GM12874 (cell line): ENCODE results near the gene CSRP3.

Experiments used
- TF ChIP-seq, protein P1 (sequence below): IDR thresholded peaks from 2 replicates; pipeline ENCODE4 v1.5.1; 2011; ENCODE audit warnings: low read depth, mild to moderate bottlenecking, control low read depth, low read length, moderate library complexity; ENCODE audit not compliant: insufficient read depth

Gene CSRP3

DNA sequence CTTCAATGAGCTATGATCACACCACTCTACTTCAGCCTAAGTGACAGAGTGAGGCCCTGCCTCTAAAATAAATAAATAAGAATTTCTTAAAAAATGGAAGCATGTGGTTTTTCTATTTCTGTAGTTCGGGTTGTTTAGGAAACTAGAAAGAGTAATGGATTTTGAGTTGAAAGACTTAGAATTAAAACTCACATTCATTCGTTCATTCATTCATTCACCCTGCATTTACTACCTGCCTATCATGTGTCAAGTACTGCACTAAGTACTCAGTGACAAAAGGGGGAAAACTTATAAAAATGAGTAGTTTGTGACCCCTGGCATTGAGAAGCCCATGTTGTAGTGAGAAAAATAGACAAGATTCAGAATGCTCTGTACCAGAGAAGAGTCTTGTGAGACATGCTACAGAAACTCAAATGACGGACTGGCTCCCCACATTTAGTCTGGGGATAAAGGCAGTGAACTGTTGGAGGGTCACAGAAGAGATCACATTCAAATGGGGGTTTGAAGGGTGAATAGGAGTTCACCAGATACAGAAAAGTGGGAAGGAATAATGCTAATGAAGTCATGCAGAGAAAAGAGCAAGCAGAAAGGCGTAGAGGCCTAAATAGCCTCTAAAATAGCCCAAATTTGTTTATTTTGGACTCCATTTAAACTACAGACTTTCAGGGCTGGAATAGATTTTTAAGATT, 7.0 kb downstream of the CSRP3 start:
- TF ChIP-seq, protein P1, sequence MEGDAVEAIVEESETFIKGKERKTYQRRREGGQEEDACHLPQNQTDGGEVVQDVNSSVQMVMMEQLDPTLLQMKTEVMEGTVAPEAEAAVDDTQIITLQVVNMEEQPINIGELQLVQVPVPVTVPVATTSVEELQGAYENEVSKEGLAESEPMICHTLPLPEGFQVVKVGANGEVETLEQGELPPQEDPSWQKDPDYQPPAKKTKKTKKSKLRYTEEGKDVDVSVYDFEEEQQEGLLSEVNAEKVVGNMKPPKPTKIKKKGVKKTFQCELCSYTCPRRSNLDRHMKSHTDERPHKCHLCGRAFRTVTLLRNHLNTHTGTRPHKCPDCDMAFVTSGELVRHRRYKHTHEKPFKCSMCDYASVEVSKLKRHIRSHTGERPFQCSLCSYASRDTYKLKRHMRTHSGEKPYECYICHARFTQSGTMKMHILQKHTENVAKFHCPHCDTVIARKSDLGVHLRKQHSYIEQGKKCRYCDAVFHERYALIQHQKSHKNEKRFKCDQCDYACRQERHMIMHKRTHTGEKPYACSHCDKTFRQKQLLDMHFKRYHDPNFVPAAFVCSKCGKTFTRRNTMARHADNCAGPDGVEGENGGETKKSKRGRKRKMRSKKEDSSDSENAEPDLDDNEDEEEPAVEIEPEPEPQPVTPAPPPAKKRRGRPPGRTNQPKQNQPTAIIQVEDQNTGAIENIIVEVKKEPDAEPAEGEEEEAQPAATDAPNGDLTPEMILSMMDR, result no peak

DNA sequence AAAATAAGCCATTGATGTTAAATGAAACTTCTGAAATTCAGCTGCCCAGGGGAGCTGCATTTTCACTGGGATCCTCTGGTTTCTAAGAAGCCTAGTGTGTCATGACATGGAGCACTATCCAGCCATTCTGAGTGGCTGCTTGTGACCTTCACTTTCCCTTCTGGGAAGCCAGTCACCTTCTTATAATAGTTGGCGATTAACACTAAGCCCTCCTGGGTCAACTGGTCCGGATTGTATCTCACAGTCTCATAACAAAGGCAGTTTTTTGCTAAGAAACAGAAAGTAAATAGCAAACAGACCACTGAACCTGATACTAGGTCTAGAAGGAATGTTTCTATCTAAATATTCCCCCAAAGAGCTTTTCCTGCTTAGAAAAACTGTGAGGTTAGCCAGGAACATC, 7.9 kb downstream of the CSRP3 start:
- TF ChIP-seq, protein P1, result no peak

DNA sequence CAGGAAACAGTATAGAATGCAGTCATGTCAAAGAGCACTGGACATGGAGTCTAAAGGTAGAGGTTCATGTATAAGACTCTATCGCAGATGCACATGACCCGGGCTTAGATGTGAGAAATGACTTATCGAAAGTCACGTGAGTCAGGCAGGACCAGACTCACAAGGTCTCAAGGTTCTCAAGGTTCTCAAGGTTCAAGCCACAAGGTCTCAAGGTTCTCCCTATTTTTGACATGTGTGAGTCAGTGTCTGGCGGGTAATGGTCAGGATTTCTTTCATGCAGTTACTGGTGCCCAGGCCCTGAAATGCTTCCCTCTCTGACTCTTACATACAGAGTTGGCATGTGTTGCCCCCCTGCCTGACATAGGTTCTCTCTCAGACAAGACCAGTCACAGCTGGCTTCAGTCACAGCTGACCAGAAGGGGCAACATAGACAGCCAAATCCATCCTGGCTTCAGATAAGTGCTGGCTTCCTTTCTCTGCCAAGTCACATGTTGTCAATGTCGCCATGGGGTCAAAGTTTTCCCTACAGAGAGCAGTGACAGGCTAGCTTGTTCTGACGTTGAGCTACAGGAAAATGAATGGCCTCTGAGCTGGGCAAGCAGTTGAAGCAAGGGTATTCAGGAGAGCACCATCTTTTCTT, 10.1 kb downstream of the CSRP3 start:
- TF ChIP-seq, protein P1, result no peak

DNA sequence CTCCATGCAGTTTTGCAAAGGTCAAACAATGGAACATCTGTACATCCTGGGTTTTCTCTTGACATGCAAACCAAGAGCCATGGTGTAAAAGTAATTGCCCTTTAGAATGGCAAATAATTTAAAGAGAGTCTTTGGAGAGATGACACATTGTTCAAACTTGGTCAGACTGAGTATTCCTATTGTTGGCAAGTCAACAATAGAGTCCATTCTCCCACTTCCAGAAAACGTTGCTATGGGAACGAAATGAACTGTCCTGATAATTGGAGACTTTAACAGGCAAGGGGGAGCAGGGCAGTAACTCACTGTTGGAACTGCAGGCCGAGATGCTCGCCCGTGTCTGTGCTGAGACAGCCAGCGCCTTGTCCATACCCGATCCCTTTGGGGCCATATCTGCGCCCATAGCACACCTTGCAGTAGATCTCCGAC, 13.9 kb downstream of the CSRP3 start:
- TF ChIP-seq, protein P1, result no peak

DNA sequence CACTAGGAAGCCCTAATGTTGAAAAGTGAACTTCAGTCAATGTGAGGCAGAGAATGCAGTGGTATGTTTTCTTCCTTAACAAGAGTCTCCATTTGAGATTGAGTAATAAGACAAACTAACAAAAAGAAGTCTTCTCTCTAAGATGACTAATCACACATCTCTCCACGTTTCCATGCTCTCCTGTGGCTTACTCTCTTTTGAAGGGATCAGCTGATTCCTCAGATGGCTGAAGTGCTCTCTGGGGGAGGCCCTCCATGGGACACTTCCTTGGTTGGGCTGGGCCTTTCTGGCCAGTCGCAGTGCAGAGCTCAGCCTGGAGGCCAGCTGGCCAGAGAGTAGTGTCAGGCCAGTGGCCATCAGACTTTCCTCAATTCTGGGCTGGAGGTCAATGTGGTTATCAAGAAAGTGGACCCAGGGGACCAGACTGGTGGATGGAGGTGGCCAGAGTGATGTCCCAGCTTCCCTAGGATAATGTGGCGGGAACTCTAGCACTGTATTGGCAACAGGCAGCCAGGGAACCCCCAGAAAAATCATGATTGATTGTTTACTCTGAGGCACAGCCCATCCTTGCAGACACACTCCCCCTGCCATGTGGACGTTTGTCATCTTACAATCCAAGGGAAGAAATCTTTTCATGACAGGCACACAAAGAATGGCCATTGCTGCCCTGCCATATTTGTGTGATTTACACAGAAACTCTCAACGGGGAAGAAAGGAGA, 14.5 kb downstream of the CSRP3 start:
- TF ChIP-seq, protein P1, result no peak

DNA sequence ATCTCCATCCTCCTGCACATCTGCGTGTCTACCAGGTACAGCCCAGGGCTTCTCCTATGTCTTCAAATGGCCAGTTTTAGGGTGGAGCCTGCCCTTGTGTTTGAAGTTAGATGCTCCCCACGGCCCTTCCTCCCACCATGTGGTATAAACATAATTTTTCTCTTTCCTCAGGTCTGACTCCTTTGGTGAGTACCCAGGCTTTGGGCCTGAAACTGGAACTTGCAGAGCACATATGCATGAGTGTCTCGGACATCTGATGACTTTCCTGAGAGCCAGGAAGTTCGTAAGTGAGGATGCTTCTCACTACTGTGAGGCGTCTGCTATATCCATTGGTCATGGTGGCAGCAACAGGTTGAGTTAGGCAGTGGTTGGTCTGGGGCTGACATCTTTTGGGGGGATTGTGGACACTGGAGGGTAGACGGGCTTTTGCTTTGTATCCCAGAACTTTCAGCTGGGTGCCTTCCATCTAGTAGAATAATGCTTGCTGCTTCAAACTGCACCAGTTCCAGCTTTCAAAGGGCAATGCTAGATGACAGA, 16.2 kb downstream of the CSRP3 start:
- TF ChIP-seq, protein P1, result no peak

DNA sequence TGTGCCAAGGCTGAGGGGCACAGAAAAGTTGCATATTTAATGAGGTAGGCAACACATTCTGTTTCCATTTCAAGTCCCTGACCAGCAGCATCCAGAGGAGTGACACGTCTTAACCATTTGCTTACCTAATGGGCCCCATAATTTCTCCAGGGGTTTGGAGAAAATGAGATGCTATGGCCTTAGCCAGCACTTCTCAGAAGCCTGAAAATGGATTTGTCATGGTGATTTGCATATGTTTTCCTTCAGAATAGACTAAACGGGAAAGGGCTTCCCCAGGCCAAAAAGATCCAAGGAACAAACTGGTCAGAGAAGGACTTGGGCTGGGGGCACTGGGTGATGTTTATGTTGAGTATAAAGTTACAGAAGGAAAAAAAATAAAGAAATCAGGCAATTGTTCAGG, 16.7 kb downstream of the CSRP3 start:
- TF ChIP-seq, protein P1, result no peak
